ENCODE results near the gene FECH.

Gene FECH

DNA sequence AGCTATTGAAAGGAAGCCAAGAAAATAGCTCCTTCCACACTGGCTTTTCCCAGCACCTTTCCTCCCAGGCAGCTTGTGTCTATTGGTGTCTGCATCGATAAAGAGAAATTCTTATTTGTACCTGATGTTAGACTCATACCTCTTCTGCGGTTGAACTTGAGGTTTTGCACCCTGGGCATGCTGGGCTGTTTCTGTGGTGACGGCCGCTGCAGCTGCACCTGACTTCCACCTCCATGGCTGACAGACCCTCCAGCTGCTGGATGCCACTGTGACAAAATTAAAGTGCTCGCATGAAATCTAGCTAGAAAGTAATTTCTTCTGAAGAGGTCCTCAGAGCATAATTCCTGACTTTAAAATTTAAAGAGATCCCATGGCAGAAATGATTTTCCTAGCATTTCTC is 6.6 kb downstream of the FECH start:
- no peak for DNase-seq

- no peak for DNase-seq
Measured at GRCh38 chr18:57576316-57576715, 10.2 kb downstream of the FECH start.

DNA sequence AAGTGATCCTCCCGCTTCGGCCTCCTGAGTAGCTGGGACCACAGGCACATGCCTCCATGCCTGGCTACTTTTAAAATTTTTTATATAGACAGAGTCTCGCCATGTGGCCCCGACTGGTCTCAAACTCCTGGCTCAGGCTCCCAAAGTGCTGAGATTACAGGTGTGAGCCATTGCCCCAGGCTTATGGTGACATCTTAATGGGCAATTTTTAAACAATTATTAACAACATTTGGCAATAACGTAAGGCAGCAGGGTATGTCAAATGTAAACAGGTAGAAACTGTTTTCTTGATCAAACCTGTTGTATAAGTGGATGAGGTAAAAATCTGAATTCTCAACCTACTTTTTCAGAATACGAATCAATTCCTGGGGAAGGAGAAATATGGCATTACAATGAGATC is 11.0 kb downstream of the FECH start:
- no peak for DNase-seq

DNA sequence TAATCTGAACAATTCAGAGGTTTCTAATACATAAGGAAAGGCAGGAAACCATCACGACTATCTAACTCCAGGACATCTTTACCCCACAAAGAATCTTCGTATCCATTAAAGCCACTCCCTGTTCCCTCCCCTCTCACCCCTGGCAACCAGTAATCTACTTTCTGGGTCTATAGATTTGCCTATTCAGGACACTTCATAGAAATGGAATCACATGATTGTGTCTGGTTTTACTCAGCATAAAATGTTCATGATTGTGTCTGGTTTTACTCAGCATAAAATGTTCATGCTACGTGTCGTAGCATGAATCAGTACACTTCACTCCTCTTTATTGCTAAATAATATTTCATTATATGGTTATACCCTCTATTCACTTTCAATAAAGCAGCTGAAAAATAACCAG is 11.6 kb downstream of the FECH start:
- DNase-seq, result no peak

DNA sequence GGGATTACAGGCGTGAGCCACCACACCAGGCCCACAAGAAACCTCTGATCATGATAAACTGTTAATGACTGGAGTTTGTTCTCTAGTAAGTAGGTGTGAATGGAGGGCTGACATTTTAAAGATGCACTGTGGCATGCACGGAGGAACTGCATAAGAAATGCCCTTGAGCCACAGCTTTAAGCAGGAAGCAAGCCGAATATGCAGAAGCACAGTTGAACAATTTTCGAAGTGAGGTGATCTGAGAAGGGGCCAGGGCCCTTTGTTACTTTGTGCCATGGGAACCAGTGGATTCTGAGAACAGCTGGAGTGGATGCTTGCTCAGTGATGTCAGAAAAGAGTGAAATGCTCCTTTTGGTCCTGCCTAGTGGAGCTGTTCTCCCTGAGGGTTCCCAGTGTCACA is 16.3 kb downstream of the FECH start:
- no peak for DNase-seq

GRCh38 chr18:57569133-57569532 is 17.4 kb downstream of the FECH start:
- no peak for DNase-seq

DNA sequence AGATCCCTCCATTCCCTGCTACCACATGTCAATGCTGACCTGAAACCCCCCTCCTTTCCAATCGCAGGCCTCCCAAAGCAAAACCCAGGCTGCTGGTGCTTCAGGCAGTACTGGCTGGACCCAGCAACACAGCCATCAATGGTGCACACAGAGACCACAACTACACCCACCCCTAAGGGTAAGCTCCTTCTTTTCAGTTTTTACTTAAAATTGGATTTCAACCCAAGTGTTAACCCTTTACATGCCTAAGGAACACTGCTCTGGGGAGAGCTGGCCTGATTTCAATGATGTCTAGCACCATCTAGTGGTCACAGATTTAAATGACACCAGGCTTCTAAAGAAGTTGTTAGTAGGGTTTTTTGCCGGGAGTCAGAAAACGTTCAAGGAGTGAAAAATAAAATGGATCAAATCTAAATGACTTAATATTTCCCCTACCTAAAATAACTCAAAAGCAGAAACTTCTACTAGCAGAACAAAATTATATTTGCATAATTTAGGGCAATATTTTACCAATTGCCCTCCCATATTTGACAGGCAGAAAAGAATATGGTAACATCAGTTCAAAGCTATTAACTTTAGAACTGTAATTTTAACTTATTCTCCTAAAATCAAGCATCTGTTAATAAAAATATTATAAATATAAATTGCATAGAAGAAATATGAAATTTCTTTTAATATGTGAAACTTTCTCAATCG is 24.6 kb downstream of the FECH start:
- DNase-seq, result peak; percentile 57

DNA sequence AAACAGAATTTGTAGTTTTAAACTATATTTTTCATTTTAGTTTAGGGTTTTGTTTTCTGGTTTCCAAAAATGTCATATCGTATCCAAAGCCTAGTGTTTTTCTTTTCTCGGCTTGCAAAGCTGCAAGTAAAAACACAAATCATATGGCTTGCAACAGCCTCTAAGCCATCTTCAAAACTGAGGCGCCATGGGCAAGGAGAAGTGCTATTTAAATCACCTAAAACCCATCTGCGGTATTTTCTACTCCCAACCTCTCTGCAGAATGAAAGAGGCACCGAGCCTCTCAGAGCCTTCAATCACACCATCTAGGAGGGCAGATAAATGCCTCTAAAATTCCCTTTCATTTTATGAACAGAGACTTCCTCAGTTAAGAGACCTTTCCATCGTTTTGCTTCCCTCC is 25.2 kb downstream of the FECH start:
- DNase-seq, result no peak

DNA sequence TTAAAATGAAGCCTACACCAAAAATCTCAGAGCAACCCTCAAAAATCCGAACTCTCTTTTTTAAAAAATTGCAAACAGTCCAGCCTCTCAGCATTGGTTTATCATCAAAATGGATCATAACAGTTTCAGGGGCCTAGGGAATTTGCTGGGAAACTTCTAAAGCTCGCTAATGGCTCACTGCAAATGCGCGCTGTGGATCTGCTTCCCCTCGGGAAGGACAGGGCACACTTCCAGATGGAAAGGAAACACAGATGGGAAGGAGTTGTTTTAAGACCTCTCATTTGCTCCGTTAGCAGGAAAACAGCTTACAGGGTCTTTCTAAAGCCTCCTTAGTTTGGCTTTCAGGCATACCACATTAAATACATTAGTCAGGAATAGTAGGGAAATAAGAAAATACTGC is 27.2 kb downstream of the FECH start:
- DNase-seq, result no peak

- no peak for DNase-seq
Measured at GRCh38 chr18:57555134-57555533, 31.4 kb downstream of the FECH start.

- no peak for DNase-seq
Measured at GRCh38 chr18:57550510-57550909, 36.0 kb downstream of the FECH start.

DNA sequence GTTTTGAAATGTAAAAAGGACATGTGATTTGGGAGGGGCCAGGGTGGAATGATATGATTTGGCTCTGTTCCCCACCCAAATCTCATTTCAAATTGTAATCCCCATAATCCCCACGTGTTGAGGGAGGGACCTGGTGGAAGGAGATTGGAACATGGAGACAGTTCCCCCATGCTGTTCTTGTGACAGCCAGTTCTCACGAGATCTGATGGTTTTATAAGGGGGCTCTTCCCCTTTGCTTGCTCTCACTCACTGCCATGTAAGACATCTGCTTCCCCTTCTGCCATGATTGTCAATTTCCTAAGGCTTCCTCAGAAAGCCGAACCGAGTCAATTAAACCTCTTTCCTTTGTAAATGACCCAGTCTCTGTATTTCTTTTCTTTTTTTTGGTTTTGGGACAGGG is 39.2 kb downstream of the FECH start:
- DNase-seq, result no peak

- DNase-seq, result no peak
Measured at GRCh38 chr18:57544936-57545660, 41.4 kb downstream of the FECH start.

DNA sequence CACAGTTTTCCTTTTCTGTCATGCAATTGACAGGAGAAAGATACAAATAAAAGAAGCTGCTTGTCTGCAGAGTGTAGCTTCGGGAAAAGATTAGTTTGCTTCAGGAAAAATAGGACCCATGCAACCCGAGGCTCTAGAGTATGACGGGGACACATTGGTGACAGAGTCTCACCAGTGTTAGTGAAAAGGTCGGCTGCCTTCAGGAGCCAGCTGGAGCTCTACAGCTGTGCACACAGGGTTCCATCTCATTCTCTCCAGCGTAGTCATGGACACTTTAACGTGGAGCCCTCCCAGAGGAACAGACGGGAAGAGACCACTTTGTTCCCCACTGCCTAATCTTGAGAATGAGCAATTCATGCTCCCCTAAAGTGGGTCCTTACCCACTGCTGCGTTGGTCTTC is 42.9 kb downstream of the FECH start:
- no peak for DNase-seq

- DNase-seq, result peak; percentile 40
Measured at GRCh38 chr18:57542812-57543427, 43.6 kb downstream of the FECH start.

- DNase-seq, result no peak
Measured at GRCh38 chr18:57542126-57542525, 44.4 kb downstream of the FECH start.

DNA sequence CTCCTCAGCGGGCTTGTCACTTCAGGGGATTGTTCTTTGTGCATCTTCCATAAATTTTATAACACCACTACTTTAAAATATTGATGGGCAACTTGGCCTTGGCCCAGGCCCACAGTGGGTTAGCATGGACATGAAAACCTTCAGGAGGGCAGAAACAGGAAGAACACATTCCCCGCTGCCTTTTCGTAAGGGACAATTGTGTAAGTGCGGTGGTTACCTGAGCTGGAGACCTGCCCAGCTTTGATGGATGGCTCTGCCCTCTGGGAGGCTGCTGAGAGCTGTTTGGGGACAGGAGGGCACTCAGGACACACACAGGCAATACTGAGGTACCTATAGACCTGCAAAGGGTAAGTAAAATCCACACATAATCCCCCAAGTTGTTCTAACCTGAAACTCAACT is 46.8 kb downstream of the FECH start:
- no peak for DNase-seq

DNA sequence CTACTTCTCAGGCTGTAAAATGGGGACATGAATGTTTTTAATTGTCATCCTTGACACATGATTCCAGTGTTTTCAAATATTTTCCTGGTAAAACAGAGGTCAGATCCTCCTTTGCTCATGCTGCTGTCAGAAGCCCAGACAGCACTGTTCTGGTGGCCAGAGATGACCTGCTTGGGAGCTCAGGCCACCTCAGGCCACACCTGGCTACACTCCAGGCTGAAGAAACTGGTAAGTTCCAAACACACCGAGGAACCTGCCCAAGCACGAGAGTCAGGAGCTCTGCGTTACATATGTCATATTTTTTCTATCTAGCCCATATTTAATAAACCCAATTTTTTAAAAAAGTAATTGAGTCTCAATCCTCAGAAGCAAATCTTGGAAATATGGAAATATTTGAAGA is 47.9 kb downstream of the FECH start:
- no peak for DNase-seq

GRCh38 chr18:57534511-57534909 is 52.0 kb downstream of the FECH start:
- no peak for DNase-seq

DNA sequence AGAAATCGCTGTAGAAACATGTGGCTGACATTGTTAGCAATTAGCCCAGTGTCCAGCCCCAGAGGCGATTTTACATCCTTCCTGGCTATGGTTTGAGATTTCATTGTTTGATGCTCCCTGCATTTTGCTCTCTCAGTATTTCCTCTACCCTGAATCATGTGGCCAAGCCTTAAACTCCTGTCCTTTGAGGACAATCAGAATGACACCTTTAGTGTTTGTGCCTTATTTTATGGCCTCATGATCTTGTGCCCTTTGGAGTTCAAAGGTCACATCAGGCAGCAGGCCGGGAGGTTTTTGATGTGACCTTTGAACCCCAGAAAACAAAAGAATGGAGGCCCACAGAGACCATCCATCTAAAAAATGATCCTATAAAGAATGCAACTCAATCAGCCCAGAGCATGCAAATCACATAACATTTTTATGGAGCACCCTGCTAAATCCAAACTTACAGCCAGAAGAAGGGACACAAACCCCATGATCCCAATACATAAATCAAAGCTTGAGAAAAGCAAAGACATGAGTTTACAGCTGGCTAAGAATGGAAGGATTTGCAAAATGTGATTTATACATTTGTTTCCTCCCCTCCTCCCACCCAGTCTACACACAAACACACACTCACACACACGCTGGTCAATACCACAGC is 52.5 kb downstream of the FECH start:
- DNase-seq, result no peak

- DNase-seq, result no peak
Measured at GRCh38 chr18:57533006-57533867, 53.3 kb downstream of the FECH start.

- DNase-seq, result no peak
Measured at GRCh38 chr18:57529151-57529550, 57.4 kb downstream of the FECH start.

All from NCI-H2107 (cell line).